Measurements from ENCODE around the gene PLD4.

DNA sequence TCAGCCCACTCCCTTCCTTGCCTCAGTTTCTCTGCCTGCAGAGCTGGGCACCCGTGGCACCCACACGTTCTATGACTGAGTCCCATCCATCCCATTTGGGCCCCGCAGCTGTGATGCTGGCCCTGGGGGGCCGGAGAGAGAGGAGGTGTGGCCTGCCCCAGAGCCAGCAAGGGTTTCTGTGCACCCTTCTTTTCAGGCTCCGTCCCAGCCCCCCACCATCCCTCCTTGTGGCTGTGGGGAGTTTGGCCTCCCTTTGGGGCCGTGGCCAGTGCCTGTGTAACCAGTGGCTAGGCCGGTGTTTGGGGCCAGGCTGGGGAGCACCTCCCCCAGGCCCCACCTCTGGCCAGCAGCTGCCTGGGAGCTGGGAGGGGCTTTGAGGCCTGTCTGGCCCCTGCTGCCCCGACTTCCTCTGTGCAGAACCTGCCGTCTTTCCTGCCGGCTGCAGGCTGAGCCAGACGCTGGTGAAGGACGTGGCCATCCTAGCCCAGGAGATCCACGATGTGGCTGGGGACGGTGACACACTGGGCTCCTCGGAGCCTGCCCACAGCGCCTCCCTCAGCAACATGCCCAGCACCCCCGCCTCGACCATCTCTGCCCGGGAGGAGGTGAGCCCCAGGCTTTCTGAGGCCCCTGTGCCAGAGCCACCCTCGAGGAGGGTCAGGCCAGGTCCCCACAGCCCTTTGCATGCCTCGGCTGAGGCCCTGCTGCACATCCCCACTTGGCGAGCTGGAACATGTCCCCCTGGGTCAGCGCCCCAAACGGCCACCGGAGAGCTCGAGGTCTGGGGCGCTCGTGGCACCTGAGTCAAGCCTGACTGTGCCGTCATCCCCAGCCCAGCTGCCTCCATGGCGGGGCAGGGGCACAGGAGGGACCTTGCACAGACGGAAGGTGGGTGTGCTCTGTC lies 31.9 kb upstream of the PLD4 start:
- TF ChIP-seq USF2 (CRISPR knock-in tag; IDR thresholded peaks at IDR 0.05) (no peak), JUN (CRISPR knock-in tag; IDR thresholded peaks at IDR 0.05) (no peak)
- TF ChIP-seq, protein P1, sequence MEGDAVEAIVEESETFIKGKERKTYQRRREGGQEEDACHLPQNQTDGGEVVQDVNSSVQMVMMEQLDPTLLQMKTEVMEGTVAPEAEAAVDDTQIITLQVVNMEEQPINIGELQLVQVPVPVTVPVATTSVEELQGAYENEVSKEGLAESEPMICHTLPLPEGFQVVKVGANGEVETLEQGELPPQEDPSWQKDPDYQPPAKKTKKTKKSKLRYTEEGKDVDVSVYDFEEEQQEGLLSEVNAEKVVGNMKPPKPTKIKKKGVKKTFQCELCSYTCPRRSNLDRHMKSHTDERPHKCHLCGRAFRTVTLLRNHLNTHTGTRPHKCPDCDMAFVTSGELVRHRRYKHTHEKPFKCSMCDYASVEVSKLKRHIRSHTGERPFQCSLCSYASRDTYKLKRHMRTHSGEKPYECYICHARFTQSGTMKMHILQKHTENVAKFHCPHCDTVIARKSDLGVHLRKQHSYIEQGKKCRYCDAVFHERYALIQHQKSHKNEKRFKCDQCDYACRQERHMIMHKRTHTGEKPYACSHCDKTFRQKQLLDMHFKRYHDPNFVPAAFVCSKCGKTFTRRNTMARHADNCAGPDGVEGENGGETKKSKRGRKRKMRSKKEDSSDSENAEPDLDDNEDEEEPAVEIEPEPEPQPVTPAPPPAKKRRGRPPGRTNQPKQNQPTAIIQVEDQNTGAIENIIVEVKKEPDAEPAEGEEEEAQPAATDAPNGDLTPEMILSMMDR (IDR thresholded peaks at IDR 0.05): no peak

All from WTC11 (cell line).